ENCODE measurements around the gene NAA60. TPM values are rescaled to one million over a fixed set of nuclear protein-coding genes. Genes with fewer than 3 reads are reported as not detected.

Gene NAA60
- total RNA-seq, 1 donor from 2014 or later: 39.5 TPM

DNA sequence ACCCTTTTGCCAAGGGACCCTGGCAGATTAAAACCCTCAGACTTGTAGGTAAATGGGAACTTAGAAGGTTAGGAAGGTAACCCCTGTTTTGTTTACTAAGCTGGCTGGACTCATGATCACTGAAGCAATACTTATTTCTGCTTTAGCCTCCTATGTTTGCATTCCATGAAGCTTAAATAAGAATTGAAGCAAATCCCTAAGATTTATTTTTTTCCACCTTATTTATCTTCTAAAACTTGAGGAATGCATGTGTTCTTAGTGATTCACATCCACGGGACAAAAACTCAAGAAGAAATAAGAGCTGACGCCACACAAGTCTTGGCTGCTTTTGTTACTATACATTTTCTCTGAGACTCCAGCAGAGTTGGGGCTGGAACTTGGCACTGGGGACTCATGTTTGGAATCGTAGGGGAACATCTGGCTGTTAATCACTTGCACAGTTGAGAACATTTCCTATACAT, 92.8 kb downstream of the NAA60 start:
- DNase-seq (ENCODE audit: low spot score) (no peak), ATAC-seq (peak; percentile 80)

Other genes starting within 250 kb of the NAA60 start
- 2.2 TPM for gene ZNF200, start 208.5 kb upstream of the NAA60 start, total RNA-seq
- 0.88 TPM for gene MEFV, start 187.0 kb upstream of the NAA60 start, total RNA-seq
- 8.4 TPM for gene ZNF263, start 160.2 kb upstream of the NAA60 start, total RNA-seq
- gene TIGD7, start 138.2 kb upstream of the NAA60 start, total RNA-seq: 1.6 TPM
- gene ZNF75A, start 138.2 kb upstream of the NAA60 start, total RNA-seq: 10.2 TPM
- not detected for gene OR2C1, start 87.8 kb upstream of the NAA60 start, total RNA-seq
- gene ZSCAN32, start 42.7 kb upstream of the NAA60 start, total RNA-seq: 5.6 TPM
- 4.2 TPM for gene ZNF174, start 42.5 kb upstream of the NAA60 start, total RNA-seq
- gene ZNF597, start 176 bp upstream of the NAA60 start, total RNA-seq: 0.91 TPM
- not detected for gene C16orf90, start 51.8 kb downstream of the NAA60 start, total RNA-seq
- 6.8 TPM for gene CLUAP1, start 57.3 kb downstream of the NAA60 start, total RNA-seq
- gene NLRC3, start 133.7 kb downstream of the NAA60 start, total RNA-seq: 0.81 TPM
- 2.8 TPM for gene SLX4, start 167.9 kb downstream of the NAA60 start, total RNA-seq
- gene DNASE1, start 211.0 kb downstream of the NAA60 start, total RNA-seq: 4.6 TPM

Measured in left lobe of liver (tissue), 2 donors.